CD8-positive, alpha-beta memory T cell (primary cell): Measurements from ENCODE around the gene ADGRV1. TPM values are rescaled to one million over a fixed set of nuclear protein-coding genes. Genes with fewer than 3 reads are reported as not detected.
"Not testable (repeated sequence)": the region's sequence is repeated elsewhere in the genome, so short reads cannot be mapped to it uniquely, and the experiment has no call there.

Source experiments
- CTCF ChIA-PET: fragments of 350-600 bp; sonication (Branson Sonifier 250); formaldehyde crosslinking; loops from one replicate; lab custom pipeline; 2021; ENCODE audit warnings: antibody characterized with exemption; lab: Charles Lee
- POLR2A ChIA-PET: fragments of 350-600 bp; sonication (Branson Sonifier 250); formaldehyde crosslinking; loops from one replicate; lab custom pipeline; 2021; ENCODE audit warnings: antibody characterized with exemption; lab: Charles Lee
- DNase-seq, 5 donors: peaks; one replicate each; pipeline versions ENCODE4 v3.0.0 to v3.0.0-alpha.2; 2020 to 2022; ENCODE audit warnings: mixed read lengths in 1 of 5
- H3K27ac ChIP-seq: one replicate; pipeline ENCODE4 v1.7.0; 2013; ENCODE audit warnings: low read depth, mild to moderate bottlenecking, low read length, moderate library complexity
- H3K27me3 ChIP-seq: 2 replicates; pipeline ENCODE4 v1.7.0; 2013; ENCODE audit warnings: low read length, mild to moderate bottlenecking; ENCODE audit not compliant: insufficient read depth, poor library complexity, severe bottlenecking
- H3K36me3 ChIP-seq: 2 replicates; pipeline ENCODE4 v1.7.0; 2013; ENCODE audit warnings: mild to moderate bottlenecking, low read length, moderate library complexity; ENCODE audit not compliant: insufficient read depth
- H3K4me1 ChIP-seq: 2 replicates; pipeline ENCODE4 v1.7.0; 2013; ENCODE audit warnings: mild to moderate bottlenecking, low read length, moderate library complexity; ENCODE audit not compliant: insufficient read depth
- H3K4me3 ChIP-seq: 2 replicates; pipeline ENCODE4 v1.7.0; 2013; ENCODE audit warnings: mild to moderate bottlenecking, low read length
- H3K9me3 ChIP-seq: 2 replicates; pipeline ENCODE4 v1.7.0; 2013; ENCODE audit warnings: mild to moderate bottlenecking, low read length
- H3K27ac Mint-ChIP-seq, 8 donors: one replicate each; pipeline ENCODE4 v1.8.0; 2020 to 2021; ENCODE audit warnings: mixed read lengths in 8 of 8, mild to moderate bottlenecking in 6 of 8, inconsistent platforms in 3 of 8, moderate library complexity in 3 of 8
- H3K27me3 Mint-ChIP-seq, 2 donors: one replicate each; pipeline ENCODE4 v1.8.0; 2020 to 2021; ENCODE audit warnings: mixed read lengths in 2 of 2, mild to moderate bottlenecking in 1 of 2, moderate library complexity in 1 of 2
- H3K36me3 Mint-ChIP-seq, 3 donors: one replicate each; pipeline ENCODE4 v1.8.0; 2020 to 2021; ENCODE audit warnings: mixed read lengths in 3 of 3, inconsistent platforms in 1 of 3, mild to moderate bottlenecking in 1 of 3
- H3K4me1 Mint-ChIP-seq, 3 donors: one replicate each; pipeline ENCODE4 v1.8.0; 2020 to 2021; ENCODE audit warnings: mixed read lengths in 3 of 3, inconsistent platforms in 1 of 3, mild to moderate bottlenecking in 1 of 3
- H3K4me3 Mint-ChIP-seq, 7 donors: one replicate each; pipeline ENCODE4 v1.8.0; 2020 to 2021; ENCODE audit warnings: mixed read lengths in 7 of 7, mild to moderate bottlenecking in 6 of 7, moderate library complexity in 4 of 7, inconsistent platforms in 2 of 7
- H3K9me3 Mint-ChIP-seq, 5 donors: one replicate each; pipeline ENCODE4 v1.8.0; 2020 to 2022; ENCODE audit warnings: mixed read lengths in 5 of 5, mild to moderate bottlenecking in 3 of 5, moderate library complexity in 2 of 5, inconsistent platforms in 1 of 5
- polyA plus RNA-seq: library from polyadenylated mRNA; unstranded; fragments of 300-500 nt; fragmentation: Illumina TruSeq; gene quantifications from one replicate; pipeline ENCODE4 v1.2.3, GENCODE V29; 2021
- total RNA-seq, 2 experiments: library from RNA; stranded (reverse); gene quantifications; one replicate each; pipeline ENCODE4 v1.2.3, GENCODE V29; 2021

Gene ADGRV1
- total and polyA plus RNA-seq, 3 experiments from 2014 or later: 0.33 to 0.44 TPM; not detected in 1

DNA sequence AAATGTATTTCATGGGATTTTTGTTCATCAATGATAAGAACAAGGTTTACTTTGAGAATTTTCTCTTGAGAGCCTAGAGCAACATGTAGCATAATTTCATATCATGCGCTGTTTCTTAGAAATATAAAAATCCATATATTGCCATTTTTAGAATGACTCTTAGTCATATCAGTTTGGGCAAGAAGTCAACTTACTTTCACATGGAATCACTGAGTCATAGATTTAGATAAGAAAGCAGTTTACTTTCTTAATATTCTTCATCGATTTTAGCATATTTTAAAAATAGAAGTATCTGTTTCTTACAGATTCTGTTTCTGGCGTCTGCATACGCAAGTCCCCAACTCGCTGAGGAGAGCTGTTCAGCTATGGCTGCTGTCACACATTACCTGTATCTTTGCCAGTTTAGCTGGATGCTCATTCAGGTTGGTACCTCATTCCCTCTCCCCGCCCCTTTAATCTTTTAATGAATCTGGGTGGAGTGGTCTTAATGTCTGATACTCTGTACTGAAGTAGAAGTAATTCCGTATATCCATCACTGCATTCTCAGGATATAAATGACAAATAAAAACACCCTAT is 406.6 kb downstream of the ADGRV1 start:
- Mint-ChIP-seq H3K9me3 (peaks cover 0 to 7% (median 2%) of the 10 kb centered on the region in 5 donors), H3K4me1 (no peaks in the 10 kb centered on the region), H3K27me3 (peaks cover 1 to 16% of the 10 kb centered on the region in 2 donors), H3K4me3 (no peak overlapping the region), H3K27ac (no peak overlapping the region), H3K36me3 (no peaks in the 10 kb centered on the region)
- H3K36me3 ChIP-seq: no peaks in the 10 kb centered on the region
- H3K27me3 ChIP-seq: no peaks in the 10 kb centered on the region
- no peak overlapping the region for H3K4me3 ChIP-seq
- H3K9me3 ChIP-seq: no peaks in the 10 kb centered on the region
- H3K4me1 ChIP-seq: no peaks in the 10 kb centered on the region
- no peak overlapping the region for H3K27ac ChIP-seq
- ChIA-PET CTCF (interaction anchor here (1.4 kb wide), 1 partner anchor 454 kb away, joined by 3 read pairs; no protein-coding TSS in a partner anchor), POLR2A (no interaction called here)
- no peak for DNase-seq

DNA sequence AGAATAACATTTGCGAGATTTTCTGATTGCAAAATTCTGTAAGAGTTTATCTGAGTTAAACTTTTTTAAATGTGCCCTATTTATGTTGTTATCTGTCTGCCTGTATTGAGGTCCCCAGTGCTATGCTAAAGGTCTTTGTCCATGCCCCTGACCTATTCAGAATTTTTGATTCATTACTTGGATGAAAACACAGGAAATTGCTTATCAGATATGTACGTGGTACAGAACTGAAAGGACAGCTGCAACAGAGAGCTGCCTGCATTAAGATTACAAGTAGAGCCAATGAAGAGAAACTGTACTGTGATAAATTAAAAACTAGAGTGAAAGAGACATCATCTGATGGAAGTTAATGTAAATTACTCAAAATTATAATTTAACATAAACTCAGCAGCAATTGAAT is 408.8 kb downstream of the ADGRV1 start:
- no peak overlapping the region for H3K27ac ChIP-seq
- ChIA-PET POLR2A (no interaction called here), CTCF (no interaction called here)
- no peaks in the 10 kb centered on the region for H3K9me3 ChIP-seq
- peaks cover 5 to 16% of the 10 kb centered on the region in 2 donors for H3K27me3 Mint-ChIP-seq
- H3K27ac Mint-ChIP-seq: no peak overlapping the region
- H3K4me1 Mint-ChIP-seq: no peaks in the 10 kb centered on the region
- H3K4me3 ChIP-seq: no peak overlapping the region
- DNase-seq: no peak
- peaks cover 0 to 3% (median 2%) of the 10 kb centered on the region in 5 donors for H3K9me3 Mint-ChIP-seq
- no peaks in the 10 kb centered on the region for H3K4me1 ChIP-seq
- no peaks in the 10 kb centered on the region for H3K27me3 ChIP-seq
- no peak overlapping the region for H3K4me3 Mint-ChIP-seq
- no peaks in the 10 kb centered on the region for H3K36me3 Mint-ChIP-seq
- H3K36me3 ChIP-seq: no peaks in the 10 kb centered on the region

DNA sequence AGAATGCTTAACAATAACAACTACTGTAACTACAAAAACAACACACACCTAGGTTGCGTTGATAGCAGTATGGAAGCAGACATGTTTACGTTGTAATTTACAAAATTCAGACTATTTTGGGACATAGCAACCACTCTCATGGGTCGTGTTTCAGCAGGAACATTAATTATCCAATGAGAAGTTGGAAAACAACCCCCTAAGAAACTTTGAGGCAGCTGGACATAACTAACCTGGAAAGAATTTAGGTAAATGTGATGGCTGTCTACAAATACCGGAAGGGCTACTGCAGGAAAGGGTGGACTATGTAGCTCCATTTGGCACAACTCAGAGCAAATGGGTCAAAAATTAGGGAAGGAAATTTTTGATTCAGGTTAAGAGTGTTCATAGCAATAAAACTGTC is 409.3 kb downstream of the ADGRV1 start:
- no peaks in the 10 kb centered on the region for H3K4me1 Mint-ChIP-seq
- H3K36me3 Mint-ChIP-seq: no peaks in the 10 kb centered on the region
- peaks cover 0 to 5% (median 2%) of the 10 kb centered on the region in 5 donors for H3K9me3 Mint-ChIP-seq
- Histone ChIP-seq H3K4me3 (no peak overlapping the region), H3K9me3 (no peaks in the 10 kb centered on the region), H3K27ac (no peak overlapping the region), H3K4me1 (no peaks in the 10 kb centered on the region), H3K36me3 (no peaks in the 10 kb centered on the region), H3K27me3 (no peaks in the 10 kb centered on the region)
- DNase-seq: no peak
- no peak overlapping the region for H3K4me3 Mint-ChIP-seq
- H3K27me3 Mint-ChIP-seq: peaks cover 5 to 16% of the 10 kb centered on the region in 2 donors
- no peak overlapping the region for H3K27ac Mint-ChIP-seq
- POLR2A ChIA-PET: no interaction called here
- CTCF ChIA-PET: no interaction called here

DNA sequence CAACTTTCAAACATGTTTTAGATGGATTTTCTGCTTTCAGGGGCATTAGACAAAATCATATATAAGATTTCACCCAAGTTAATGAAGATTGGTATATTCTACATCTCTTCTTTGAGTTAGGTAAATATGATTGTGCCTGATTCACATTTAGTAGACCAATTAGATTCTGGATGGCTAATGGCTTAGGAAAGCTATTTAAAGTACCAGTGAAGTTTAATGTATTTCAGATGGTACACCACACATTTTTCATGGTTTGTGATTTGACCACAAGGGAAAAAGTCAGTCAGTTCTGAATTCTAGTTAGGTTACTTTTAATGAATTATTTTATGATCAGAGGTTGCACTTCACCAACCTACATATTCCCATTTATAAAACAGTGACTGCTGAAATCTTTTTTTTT is 409.7 kb downstream of the ADGRV1 start:
- H3K4me1 ChIP-seq: no peaks in the 10 kb centered on the region
- no peaks in the 10 kb centered on the region for H3K27me3 ChIP-seq
- H3K36me3 ChIP-seq: no peaks in the 10 kb centered on the region
- Mint-ChIP-seq H3K27me3 (peaks cover 5 to 16% of the 10 kb centered on the region in 2 donors), H3K36me3 (no peaks in the 10 kb centered on the region), H3K4me3 (no peak overlapping the region), H3K27ac (no peak overlapping the region), H3K9me3 (peaks cover 0 to 5% (median 2%) of the 10 kb centered on the region in 5 donors), H3K4me1 (no peaks in the 10 kb centered on the region)
- H3K4me3 ChIP-seq: no peak overlapping the region
- H3K9me3 ChIP-seq: no peaks in the 10 kb centered on the region
- POLR2A ChIA-PET: no interaction called here
- CTCF ChIA-PET: no interaction called here
- no peak for DNase-seq
- H3K27ac ChIP-seq: no peak overlapping the region

DNA sequence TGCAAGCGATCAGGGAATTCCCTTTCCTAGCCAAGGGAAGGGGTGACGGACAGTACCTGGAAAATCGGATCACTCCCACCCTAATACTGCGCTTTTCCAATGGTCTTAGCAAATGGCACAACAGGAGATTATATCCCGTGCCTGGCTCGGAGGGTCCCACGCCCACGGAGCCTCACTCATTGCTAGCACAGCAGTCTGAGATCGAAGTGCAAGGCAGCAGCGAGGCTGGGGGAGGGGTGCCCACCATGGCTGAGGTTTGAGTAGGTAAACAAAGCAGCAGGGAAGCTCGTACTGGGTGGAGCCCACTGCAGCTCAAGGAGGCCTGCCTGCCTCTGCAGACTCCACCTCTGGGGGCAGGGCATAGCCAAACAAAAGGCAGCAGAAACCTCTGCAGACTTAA is 411.3 kb downstream of the ADGRV1 start:
- H3K36me3 ChIP-seq, DNase-seq, H3K4me3 Mint-ChIP-seq, POLR2A ChIA-PET, H3K36me3 Mint-ChIP-seq, H3K27ac ChIP-seq, CTCF ChIA-PET, H3K4me3 ChIP-seq, H3K27me3 ChIP-seq, H3K4me1 ChIP-seq, H3K9me3 Mint-ChIP-seq, H3K9me3 ChIP-seq, H3K4me1 Mint-ChIP-seq, H3K27ac Mint-ChIP-seq: not testable (repeated sequence)
- H3K27me3 Mint-ChIP-seq: peaks cover 3 to 16% of the 10 kb centered on the region in 2 donors

DNA sequence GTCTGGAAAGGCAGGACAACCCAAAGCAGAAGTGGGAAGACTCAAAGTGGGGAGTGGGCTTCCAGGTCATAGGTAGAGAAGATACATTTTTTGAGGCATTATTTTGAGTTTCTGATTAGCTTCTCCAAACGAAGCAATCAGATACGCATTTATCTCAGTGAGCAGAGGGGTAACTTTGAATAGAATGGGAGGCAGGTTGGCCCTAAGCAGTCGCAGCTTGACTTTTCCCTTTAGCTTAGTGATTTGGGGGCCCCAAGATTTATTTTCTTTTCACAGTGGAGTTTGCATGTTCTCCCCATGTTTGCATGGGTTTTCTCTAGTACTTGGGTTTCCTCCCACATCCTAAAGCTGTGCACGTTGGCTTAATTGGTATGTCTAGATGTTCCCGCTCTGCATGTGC is 422.6 kb downstream of the ADGRV1 start:
- no peaks in the 10 kb centered on the region for H3K36me3 ChIP-seq
- Mint-ChIP-seq H3K4me3 (no peak overlapping the region), H3K4me1 (no peaks in the 10 kb centered on the region), H3K9me3 (no peaks in the 10 kb centered on the region), H3K36me3 (no peaks in the 10 kb centered on the region), H3K27me3 (no peaks in the 10 kb centered on the region), H3K27ac (no peak overlapping the region)
- no peaks in the 10 kb centered on the region for H3K4me1 ChIP-seq
- H3K27me3 ChIP-seq: no peaks in the 10 kb centered on the region
- H3K27ac ChIP-seq: no peak overlapping the region
- no peak for DNase-seq
- H3K4me3 ChIP-seq: no peak overlapping the region
- POLR2A ChIA-PET: no interaction called here
- H3K9me3 ChIP-seq: no peaks in the 10 kb centered on the region
- CTCF ChIA-PET: no interaction called here

DNA sequence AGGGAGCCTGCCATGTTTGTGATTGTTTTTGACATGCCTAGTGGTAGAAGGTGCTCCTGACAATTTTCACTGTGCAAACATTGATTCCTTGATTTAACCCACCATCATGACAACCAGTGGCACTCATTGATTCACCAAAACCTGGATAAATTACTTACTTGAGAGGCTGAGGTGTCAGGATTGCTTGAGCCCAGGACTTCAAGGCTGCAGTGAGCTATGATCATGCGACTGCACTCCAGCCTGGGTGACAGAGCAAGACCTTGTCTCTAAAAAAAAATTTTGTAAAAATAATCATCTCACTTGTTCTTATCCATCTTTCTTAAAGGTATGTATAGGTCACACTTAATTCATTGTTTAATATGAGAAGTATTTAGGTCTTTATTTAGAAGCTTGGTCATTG is 423.2 kb downstream of the ADGRV1 start:
- DNase-seq: no peak
- ChIA-PET CTCF (no interaction called here), POLR2A (no interaction called here)
- H3K4me1 ChIP-seq: no peaks in the 10 kb centered on the region
- Mint-ChIP-seq H3K4me1 (no peaks in the 10 kb centered on the region), H3K27me3 (no peaks in the 10 kb centered on the region), H3K27ac (no peak overlapping the region), H3K9me3 (no peaks in the 10 kb centered on the region), H3K36me3 (no peaks in the 10 kb centered on the region), H3K4me3 (no peak overlapping the region)
- H3K9me3 ChIP-seq: no peaks in the 10 kb centered on the region
- no peaks in the 10 kb centered on the region for H3K27me3 ChIP-seq
- H3K4me3 ChIP-seq: no peak overlapping the region
- H3K36me3 ChIP-seq: no peaks in the 10 kb centered on the region
- H3K27ac ChIP-seq: no peak overlapping the region

DNA sequence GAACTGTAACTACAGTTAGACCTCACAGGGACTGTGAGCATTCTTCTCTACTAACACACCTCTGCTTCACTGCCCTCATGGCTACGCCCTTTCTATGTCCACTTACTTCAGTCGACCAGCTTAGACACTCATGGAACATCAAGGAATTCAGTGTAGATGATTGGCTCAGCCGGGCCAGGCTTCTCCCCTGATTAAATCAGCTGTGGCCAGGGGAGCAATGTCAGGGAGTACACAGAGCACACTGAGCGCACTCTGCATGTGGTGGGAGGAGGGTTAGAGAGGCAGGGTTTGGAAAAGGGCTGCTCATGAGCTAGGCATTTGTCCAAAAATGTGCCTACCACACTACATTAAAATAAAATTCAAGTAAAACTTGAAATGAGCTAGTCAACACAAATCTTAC is 424.0 kb downstream of the ADGRV1 start:
- no peak overlapping the region for H3K4me3 ChIP-seq
- Mint-ChIP-seq H3K4me3 (no peak overlapping the region), H3K9me3 (no peaks in the 10 kb centered on the region), H3K27ac (no peak overlapping the region), H3K36me3 (no peaks in the 10 kb centered on the region), H3K4me1 (no peaks in the 10 kb centered on the region), H3K27me3 (no peaks in the 10 kb centered on the region)
- no peak for DNase-seq
- no peaks in the 10 kb centered on the region for H3K27me3 ChIP-seq
- no peaks in the 10 kb centered on the region for H3K4me1 ChIP-seq
- POLR2A ChIA-PET: no interaction called here
- no peaks in the 10 kb centered on the region for H3K9me3 ChIP-seq
- H3K36me3 ChIP-seq: no peaks in the 10 kb centered on the region
- CTCF ChIA-PET: no interaction called here
- H3K27ac ChIP-seq: no peak overlapping the region
